CD4-positive, alpha-beta T cell treated with Interferon alpha-2 for 1 hour (primary cell): Measurements from ENCODE around the gene EVX1.

ENCODE experiments used
- DNase-seq, 2 donors: peaks; one replicate each; pipeline ENCODE4 v3.0.0-alpha.2; 2020 to 2022

Gene EVX1

GRCh38 chr7:27242555-27243339 lies at the start of gene EVX1:
EVX1 (plus strand) TSS chr7:27242802; CDS start chr7:27243031, 229 bp downstream.
- peak in 1 of 2 donors; percentile 8 for DNase-seq

GRCh38 chr7:27193335-27194001 lies 49.1 kb upstream of the EVX1 start:
- no peak for DNase-seq

DNA sequence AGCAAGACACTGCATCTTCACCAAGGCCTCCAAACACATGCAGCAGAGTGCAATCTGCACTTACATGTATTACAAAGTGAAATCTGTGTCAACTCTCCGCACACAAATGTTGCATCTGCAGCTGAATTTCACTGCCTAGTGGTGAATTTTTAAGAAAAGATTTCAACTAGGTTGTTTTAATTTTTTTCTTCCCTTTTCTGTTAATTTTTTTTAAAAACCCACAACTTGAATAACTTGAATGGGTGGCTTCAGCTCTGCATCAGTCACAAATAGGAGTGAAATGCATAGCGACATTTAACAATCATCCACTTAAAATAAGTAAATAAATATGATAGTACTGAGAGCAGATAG lies 48.6 kb upstream of the EVX1 start:
- no peak for DNase-seq

- DNase-seq = no peak
These were observed 47.8 kb upstream of the EVX1 start for GRCh38 chr7:27194686-27195379.

DNA sequence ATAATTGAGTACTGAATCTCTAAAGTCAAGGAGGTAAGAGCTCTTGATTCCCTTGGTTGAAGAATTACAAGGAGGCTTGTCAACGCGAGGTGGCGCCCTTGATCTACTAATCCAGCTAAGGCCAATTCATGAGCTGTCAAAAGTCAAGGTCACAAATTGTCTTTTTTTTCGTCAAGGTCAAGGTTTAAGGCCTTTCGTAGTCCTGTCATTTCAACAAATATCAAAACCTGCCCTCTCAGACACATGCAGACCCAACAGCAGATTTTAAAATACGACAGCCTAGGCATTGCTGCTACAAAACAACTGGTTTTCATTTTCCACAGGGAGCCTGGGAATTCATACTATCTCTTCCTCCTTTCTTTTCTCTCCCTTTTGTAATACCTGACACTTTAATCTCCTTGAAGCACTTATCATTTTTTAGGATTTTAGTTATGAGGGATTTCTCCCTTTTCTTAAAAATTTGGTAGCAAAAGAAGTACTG lies 46.3 kb upstream of the EVX1 start:
- DNase-seq = peak; percentile 75 to 83

DNA sequence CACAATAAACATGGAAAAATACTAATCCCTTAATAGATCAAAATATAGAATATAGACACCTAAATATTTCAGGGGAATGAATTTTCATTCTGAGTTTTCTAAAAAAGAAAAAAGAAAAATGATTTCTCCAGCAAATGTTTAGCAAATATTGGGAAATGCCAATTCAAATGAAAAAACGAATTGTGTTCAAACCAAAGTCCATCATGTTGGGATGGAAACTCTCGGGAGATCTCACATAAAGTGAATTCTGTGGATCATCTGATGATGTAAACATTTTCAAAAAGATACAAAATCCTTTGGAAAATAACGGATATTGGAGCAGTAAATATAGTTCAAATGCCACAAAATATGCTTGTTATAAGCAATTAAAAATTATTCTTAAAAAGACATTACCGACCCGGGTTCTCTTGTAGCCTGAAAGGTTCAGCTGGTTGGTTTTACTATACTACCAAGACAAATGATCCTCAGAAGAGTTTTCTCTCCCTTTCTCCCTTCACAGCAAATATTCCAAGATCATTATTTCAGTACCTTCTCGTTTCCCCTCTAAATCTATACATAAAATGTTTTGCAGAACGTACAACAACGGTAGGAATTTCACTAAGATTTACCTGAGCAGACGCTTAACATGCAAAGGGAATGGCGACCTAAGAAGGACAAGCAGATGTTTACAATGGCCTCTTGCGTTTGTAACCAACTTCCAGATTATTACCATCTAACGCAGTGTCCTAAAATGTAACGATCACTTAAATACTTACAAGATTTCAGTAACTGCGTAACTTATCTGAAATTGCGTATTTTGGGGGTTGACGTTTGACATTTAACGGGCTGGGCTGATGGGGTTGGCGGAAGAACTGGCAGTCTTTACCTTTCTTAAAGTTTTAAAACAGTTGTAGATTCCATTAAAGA lies 45.2 kb upstream of the EVX1 start:
- no peak for DNase-seq

- no peak for DNase-seq
These were observed 44.3 kb upstream of the EVX1 start for GRCh38 chr7:27198138-27198841.

- no peak for DNase-seq
These were observed 43.5 kb upstream of the EVX1 start for GRCh38 chr7:27198871-27199801.

DNA sequence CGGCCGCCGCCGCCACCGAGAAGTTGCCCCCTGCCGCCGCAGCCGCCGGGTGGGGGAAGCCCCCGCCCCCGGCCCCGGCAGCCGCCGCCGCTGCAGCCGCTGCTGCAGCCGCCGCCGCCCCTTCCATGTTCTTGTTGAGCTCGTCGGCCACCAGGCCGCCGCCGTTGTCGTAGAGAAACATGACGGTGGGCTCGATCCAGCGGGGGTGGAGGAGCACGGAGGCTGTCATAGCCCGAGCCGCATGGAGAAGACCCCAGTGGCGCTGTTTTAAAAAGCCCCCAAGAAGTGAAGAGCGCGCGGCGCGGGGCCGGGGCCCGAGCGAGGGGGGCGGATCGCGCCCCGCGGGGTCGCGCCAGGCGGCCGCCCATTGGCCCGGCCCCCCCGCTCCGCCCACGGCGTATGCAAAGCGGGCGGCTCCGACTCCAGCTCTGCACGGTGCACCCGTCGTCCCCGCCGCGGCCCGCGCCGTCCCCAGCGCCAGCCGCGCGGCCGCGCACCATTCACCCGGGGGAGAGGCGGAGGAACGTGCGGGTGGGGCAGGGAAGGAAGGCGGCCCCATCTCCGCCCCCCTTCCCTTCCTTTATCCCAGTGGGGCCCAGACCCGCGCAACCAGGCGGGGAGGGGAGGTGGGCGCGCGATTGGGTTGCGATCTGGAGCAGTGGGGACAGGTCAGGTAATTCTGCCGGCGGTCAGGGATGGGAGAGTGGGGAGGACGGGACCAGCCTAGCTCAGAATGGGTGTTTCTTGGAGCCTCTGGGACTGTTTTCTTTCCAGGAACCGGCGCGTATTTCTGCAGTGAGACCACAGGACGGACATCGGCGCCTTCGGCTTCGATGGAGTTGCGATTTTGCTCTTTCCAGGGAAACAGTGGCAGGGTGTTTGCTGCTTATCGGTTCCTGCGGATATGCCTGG lies 42.5 kb upstream of the EVX1 start, which contains the start of gene HOXA13:
Gene HOXA13, minus strand, starts transcription at position 243 of the 912 bp plus-strand sequence. Its CDS starts 14 bp downstream, at position 229.
- no peak for DNase-seq

GRCh38 chr7:27200761-27201579 lies 41.6 kb upstream of the EVX1 start:
- DNase-seq = no peak

DNA sequence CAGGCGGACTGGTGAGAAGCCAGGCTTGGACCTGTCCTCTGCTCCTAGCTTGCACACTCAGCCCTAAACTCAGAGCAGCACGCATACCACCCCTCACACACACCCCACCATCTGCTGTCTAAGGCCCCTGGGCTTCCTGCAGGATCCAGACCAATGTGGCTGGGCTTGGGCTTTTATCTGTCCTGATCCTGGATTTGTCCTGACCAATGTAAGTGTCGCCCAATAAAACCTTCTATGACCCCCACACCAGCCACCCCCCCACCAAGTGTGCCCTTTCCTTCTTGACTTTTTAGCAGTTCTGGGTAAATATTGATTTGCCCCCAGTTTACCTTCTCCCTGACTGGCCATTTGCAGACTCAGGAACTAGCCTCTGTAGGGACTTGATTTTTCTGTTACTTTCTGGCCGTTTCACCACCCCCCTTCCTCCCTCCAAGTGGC lies 41.0 kb upstream of the EVX1 start:
- no peak for DNase-seq

DNA sequence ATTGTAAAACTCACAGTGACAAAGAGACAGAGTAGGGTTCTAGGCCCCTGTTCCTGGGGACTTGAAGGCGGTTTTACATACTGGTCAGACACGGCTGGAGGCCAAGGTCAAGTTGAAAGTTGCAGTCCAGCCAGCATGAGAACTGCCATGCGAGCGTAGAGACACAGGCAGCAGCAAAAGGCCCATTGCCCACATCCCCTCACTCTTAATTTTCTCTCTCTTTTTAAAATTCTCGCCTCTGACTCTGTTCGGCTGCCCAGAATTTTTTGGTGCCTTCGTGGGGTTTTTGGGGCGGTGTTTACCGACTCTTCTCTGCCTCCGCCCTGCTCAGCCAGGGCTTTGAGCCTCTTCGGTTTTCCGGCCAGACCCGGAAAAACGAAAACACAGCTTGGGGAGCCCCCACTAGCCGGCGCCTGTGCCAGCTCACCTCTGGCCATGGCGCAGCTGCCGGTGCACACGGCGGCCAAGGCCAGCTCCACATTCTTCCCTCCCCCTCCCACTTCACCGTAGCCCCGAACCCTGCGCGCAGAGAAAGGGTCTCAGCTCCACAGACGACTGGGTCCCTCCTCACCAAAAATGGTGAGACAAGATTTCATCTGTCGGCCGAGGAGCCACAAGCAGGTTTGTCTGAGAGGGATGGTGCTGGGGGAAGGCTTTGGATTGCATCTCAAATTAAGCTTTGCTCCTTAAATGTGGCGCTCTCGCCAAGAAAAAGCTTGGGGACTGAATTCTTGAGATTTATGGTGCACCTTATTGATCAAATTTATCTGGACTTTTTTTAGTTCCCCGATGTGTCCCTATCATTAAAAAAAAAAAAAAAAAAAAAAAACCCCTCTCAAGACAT lies 40.4 kb upstream of the EVX1 start:
- DNase-seq = no peak

GRCh38 chr7:27202862-27203134 lies 39.8 kb upstream of the EVX1 start:
- DNase-seq = no peak

GRCh38 chr7:27203365-27203953 lies 39.1 kb upstream of the EVX1 start:
- DNase-seq = no peak

DNA sequence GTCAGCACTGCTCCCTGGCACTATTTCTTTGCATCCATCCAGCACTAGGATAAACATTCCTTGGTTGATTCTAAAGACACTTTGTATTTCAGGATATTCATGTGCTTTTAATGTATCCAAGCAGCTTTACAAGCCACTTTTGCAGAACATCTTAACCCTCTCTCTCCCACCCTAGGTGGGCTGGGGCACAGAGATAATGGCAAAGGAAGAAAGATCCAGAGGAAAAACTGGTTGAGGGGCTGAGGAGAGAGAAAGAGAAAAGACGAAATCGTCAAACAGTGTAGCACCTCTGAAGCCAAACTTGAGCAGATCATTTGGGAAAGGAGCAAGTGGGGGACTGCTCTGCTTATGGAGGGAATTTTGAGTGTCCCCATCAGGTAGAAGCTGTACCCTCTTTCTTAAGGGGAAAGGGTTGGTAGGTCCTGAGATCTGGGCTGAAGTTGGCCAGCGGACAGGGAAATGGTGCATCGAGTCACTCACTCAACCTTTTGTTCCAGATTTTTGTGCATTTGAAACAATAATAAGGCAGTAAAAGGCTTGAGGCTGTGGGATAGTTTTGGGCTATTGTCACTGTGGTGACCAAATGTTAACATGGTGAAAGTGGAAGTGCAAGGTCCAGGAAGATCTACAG lies 38.5 kb upstream of the EVX1 start:
- no peak for DNase-seq

DNA sequence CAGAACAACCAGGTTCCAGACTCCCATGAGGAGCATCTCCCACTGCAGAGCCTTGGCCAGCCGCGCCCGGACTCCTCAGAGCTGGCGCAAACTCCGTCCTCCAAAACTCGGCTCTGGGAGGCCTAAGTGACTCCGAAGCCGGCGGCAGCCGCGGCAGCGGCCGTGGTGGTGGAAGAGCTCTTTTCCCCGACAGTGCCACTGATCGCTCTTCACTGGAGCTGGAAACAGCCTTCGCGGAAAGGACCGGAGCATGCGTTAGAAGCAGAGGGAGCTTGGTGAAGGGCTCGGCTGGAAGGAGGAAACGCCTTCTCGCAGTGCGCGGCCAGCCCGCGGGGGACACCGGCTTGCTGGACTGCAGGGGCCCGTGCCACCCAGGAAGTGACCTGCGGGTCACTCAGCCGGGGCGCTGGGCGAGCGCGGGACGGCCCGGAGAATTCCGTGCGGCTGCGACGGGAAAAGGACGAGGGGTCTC lies 37.7 kb upstream of the EVX1 start:
- no peak for DNase-seq
